K562 (cell line): ENCODE results near the gene COQ8A. TPM values are rescaled to one million over a fixed set of nuclear protein-coding genes. Genes with fewer than 3 reads are reported as not detected.

Experiments
- ATAC-seq: fragments of 200-7000 bp; cut with Tn5 transposase; 3 replicates; pipeline ENCODE4 v1.9.1; 2020; ENCODE audit warnings: moderate library complexity
- BruUV-seq: library from RNA; stranded (reverse); fragments of 400-500 nt; replicated peaks from 2 replicates; lab custom pipeline; 2021; lab: Mats Ljungman, UMichigan
- CTCF ChIA-PET: fragments of 300-600 bp; formaldehyde crosslinking; extraction: SDS; loops from one replicate; lab custom pipeline; 2021; ENCODE audit warnings: low intra/inter-chr PET ratio; lab: Yijun Ruan, JAX
- POLR2A ChIA-PET: fragments of 300-600, 350-650 bp; sonication (Branson Sonifier 250); formaldehyde crosslinking; extraction: SDS; loops from one replicate; lab custom pipeline; 2021; ENCODE audit warnings: antibody characterized with exemption, inconsistent platforms; lab: Yijun Ruan, JAX
- DNase-seq, 4 experiments: peaks; one replicate each; pipeline versions ENCODE4 v3.0.0 to v3.0.0-alpha.2; 2011 to 2018; ENCODE audit warnings: low spot score in 3 of 4, mixed read lengths in 3 of 4; ENCODE audit errors: extremely low read depth in 1 of 4
- FAIRE-seq: peaks from 2 replicates; lab custom pipeline; 2011; peaks lifted over from hg19 to GRCh38; lab: Jason Lieb, UNC
- H2AFZ ChIP-seq: 2 replicates; pipeline ENCODE4 v1.6.0; 2011; ENCODE audit warnings: low read depth, low read length, control low read depth, inconsistent platforms
- H3K27ac ChIP-seq: fragments of 200-600 bp; 3 replicates; pipeline ENCODE4 v1.8.0; 2011; ENCODE audit warnings: low read depth, mild to moderate bottlenecking, control low read depth, inconsistent platforms, low read length, moderate library complexity, mixed read lengths; ENCODE audit errors: extremely low read depth
- H3K27me3 ChIP-seq, 2 experiments: fragments of 300-600 bp in 1 of 2; 2 replicates in 1 of 2; 3 replicates in 1 of 2; pipeline versions ENCODE4 v1.6.0 to v1.8.0; 2011; ENCODE audit warnings: inconsistent platforms in 2 of 2, low read length in 2 of 2, mild to moderate bottlenecking in 1 of 2, mixed read lengths in 1 of 2, moderate library complexity in 1 of 2; ENCODE audit not compliant: control insufficient read depth in 2 of 2, insufficient read depth in 2 of 2
- H3K36me3 ChIP-seq: fragments of 300-600 bp; 3 replicates; pipeline ENCODE4 v1.8.0; 2011; ENCODE audit warnings: mild to moderate bottlenecking, low read length, inconsistent platforms; ENCODE audit not compliant: control insufficient read depth, insufficient read depth
- H3K4me1 ChIP-seq, 2 experiments: fragments of 200-600 bp in 1 of 2; replicated peaks in 1 of 2; 2 replicates in 1 of 2; 3 replicates in 1 of 2; pipeline versions ENCODE4 v1.5.1 to v1.8.0; 2011; ENCODE audit warnings: inconsistent platforms in 2 of 2, low read length in 2 of 2, mild to moderate bottlenecking in 1 of 2, mixed read lengths in 1 of 2, moderate library complexity in 1 of 2; ENCODE audit not compliant: control insufficient read depth in 2 of 2, insufficient read depth in 2 of 2
- H3K4me2 ChIP-seq: 2 replicates; pipeline ENCODE4 v1.6.1; 2011; ENCODE audit warnings: low read length, control low read depth, inconsistent platforms, mixed read lengths; ENCODE audit not compliant: insufficient read depth
- H3K4me3 ChIP-seq: fragments of 200-600 bp; sonication (generic), shearing (Covaris generic); 2 replicates; pipeline ENCODE4 v1.5.1; 2016; ENCODE audit warnings: control low read depth, inconsistent platforms
- H3K79me2 ChIP-seq: fragments of 200-600 bp; 3 replicates; pipeline ENCODE4 v1.8.0; 2011; ENCODE audit warnings: low read length, inconsistent platforms; ENCODE audit not compliant: control insufficient read depth, insufficient read depth
- H3K9ac ChIP-seq, 2 experiments: 2 replicates each; pipeline versions ENCODE4 v1.6.0 to v1.6.1; 2011; ENCODE audit warnings: low read depth in 2 of 2, low read length in 2 of 2, control low read depth in 1 of 2, inconsistent platforms in 1 of 2, mild to moderate bottlenecking in 1 of 2, mixed read lengths in 1 of 2; ENCODE audit not compliant: insufficient read depth in 1 of 2
- H3K9me1 ChIP-seq: one replicate; pipeline ENCODE4 v1.6.0; 2011; ENCODE audit warnings: inconsistent platforms, mild to moderate bottlenecking, low read length, moderate library complexity; ENCODE audit not compliant: control insufficient read depth, insufficient read depth
- H3K9me3 ChIP-seq: replicated peaks from 2 replicates; pipeline ENCODE4 v1.5.1; 2011; ENCODE audit warnings: low read depth, low read length, inconsistent platforms; ENCODE audit not compliant: control insufficient read depth, insufficient read depth
- H4K20me1 ChIP-seq: replicated peaks from 2 replicates; pipeline ENCODE4 v1.6.1; 2011; ENCODE audit warnings: low read length, inconsistent platforms, mixed read lengths; ENCODE audit not compliant: control insufficient read depth, insufficient read depth
- BHLHE40 ChIP-seq: IDR thresholded peaks from 2 replicates; pipeline ENCODE4 v1.6.1; 2011; ENCODE audit warnings: low read length, improper control_type of control experiment
- BRCA1 ChIP-seq, 2 experiments: fragments of 450-650 bp in 1 of 2; sonication (generic) in 1 of 2; formaldehyde crosslinking in 1 of 2; IDR thresholded peaks; 2 replicates each; pipeline versions ENCODE4 v1.5.0 to v1.6.1; 2017 to 2020; ENCODE audit warnings: mild to moderate bottlenecking in 1 of 2, missing genetic modification reagents in 1 of 2
- BRD4 ChIP-seq: fragments of 200-600 bp; sonication (generic); IDR thresholded peaks from 2 replicates; pipeline ENCODE4 v1.6.1; 2017; ENCODE audit warnings: inconsistent platforms
- CEBPB ChIP-seq: fragments of 450-650 bp; IDR thresholded peaks from 2 replicates; pipeline ENCODE4 v1.6.1; 2016; ENCODE audit warnings: missing genetic modification characterization, missing compliant biosample characterization
- CHD4 ChIP-seq: fragments of 200-600 bp; sonication (generic); IDR thresholded peaks from 3 replicates; pipeline ENCODE4 v1.6.1; 2012; ENCODE audit warnings: low read depth, mild to moderate bottlenecking, mixed read lengths, low read length, inconsistent platforms; ENCODE audit not compliant: insufficient read depth, insufficient replicate concordance, poor library complexity, severe bottlenecking
- COPS2 ChIP-seq: fragments of 450-650 bp; conservative IDR thresholded peaks from 2 replicates; pipeline ENCODE4 v1.6.1; 2016; ENCODE audit warnings: mild to moderate bottlenecking, moderate library complexity
- FOXJ3 ChIP-seq: sonication (generic); formaldehyde crosslinking; IDR thresholded peaks from 2 replicates; pipeline ENCODE4 v1.4.0; 2020; ENCODE audit warnings: mild to moderate bottlenecking, missing genetic modification reagents
- HMG20A ChIP-seq: fragments of 450-650 bp; formaldehyde crosslinking; conservative IDR thresholded peaks from 2 replicates; pipeline ENCODE4 v1.4.0; 2020; ENCODE audit warnings: mild to moderate bottlenecking, mixed read lengths
- HSF4 ChIP-seq: fragments of 250-450 bp; sonication (Bioruptor Pico); IDR thresholded peaks from 2 replicates; pipeline ENCODE4 v2.1.2; 2022; ENCODE audit warnings: mild to moderate bottlenecking, moderate library complexity, borderline replicate concordance
- NRF1 ChIP-seq, 2 experiments: fragments of 450-650 bp; IDR thresholded peaks in 1 of 2; conservative IDR thresholded peaks in 1 of 2; 2 replicates each; pipeline ENCODE4 v1.6.1; 2014; ENCODE audit warnings: mild to moderate bottlenecking in 2 of 2
- PYGO2 ChIP-seq: fragments of 450-650 bp; IDR thresholded peaks from 2 replicates; pipeline ENCODE4 v1.6.1; 2016; ENCODE audit warnings: mild to moderate bottlenecking, missing genetic modification characterization, moderate library complexity, missing compliant biosample characterization
- RAD51 ChIP-seq: fragments of 450-650 bp; IDR thresholded peaks from 2 replicates; pipeline ENCODE4 v1.7.1; 2016; ENCODE audit warnings: low read depth, mild to moderate bottlenecking, borderline replicate concordance
- TBP ChIP-seq: optimal IDR thresholded peaks from 2 replicates; pipeline ENCODE3; 2011; ENCODE audit warnings: low read depth, low read length, improper control_type of control experiment
- TGIF2 ChIP-seq: sonication (generic); formaldehyde crosslinking; IDR thresholded peaks from 2 replicates; pipeline ENCODE4 v1.8.1; 2022; ENCODE audit warnings: mild to moderate bottlenecking, missing genetic modification reagents, moderate library complexity
- ZBTB34 ChIP-seq: fragments of 250-450 bp; sonication (Bioruptor Pico); IDR thresholded peaks from 2 replicates; pipeline ENCODE4 v1.8.0; 2021; ENCODE audit warnings: mild to moderate bottlenecking, moderate library complexity
- ZKSCAN3 ChIP-seq: fragments of 250-450 bp; sonication (Bioruptor Pico); IDR thresholded peaks from 2 replicates; pipeline ENCODE4 v1.4.0; 2020
- WGBS: fragments of 100-300 bp; shearing (Covaris generic); methylation state at CpG from one replicate; pipeline ENCODE4 v1.1.6; 2016; ENCODE audit warnings: low coverage, mixed read lengths; ENCODE audit not compliant: insufficient coverage; ENCODE audit errors: missing lambda C conversion rate; 5-methylcytosine and 5-hydroxymethylcytosine counted together
- in situ Hi-C: fragments of 300-500 bp; cut with MboI; formaldehyde crosslinking; loops from 4 replicates; pipeline ENCODE4 v1.15.0; 2018; ENCODE audit warnings: inconsistent platforms, mixed read lengths
- intact Hi-C: fragments of 100-400 bp; cut with micrococcal nuclease; formaldehyde crosslinking; loops from 2 replicates; pipeline ENCODE4 v1.14.2; 2022
- polyA plus RNA-seq, 8 experiments: library from polyadenylated mRNA; depleted of rRNA in 4 of 8; stranded (reverse) in 5 of 8; unstranded in 3 of 8; fragments of >200 nt; fragmentation: Nextera tagmentation in 2 of 8; fragmentation: Illumina TruSeq in 1 of 8; extraction: Ambion mirVana in 2 of 8; extraction: Trizol in 1 of 8; gene quantifications; 2 replicates each; pipeline versions ENCODE4 v1.2.1 to v1.2.3, GENCODE V29; 2011 to 2014; ENCODE audit warnings: inconsistent platforms in 1 of 8, missing spikeins in 1 of 8
- total RNA-seq, 7 experiments: library from RNA; depleted of rRNA in 6 of 7; stranded (reverse); fragments of >200 nt in 6 of 7; fragmentation: Illumina TruSeq in 2 of 7; extraction: Trizol in 2 of 7; gene quantifications; 2 replicates each; pipeline versions ENCODE4 v1.2.1 to v1.2.3, GENCODE V29; 2011 to 2021; ENCODE audit warnings: low replicate concordance in 1 of 7
- TF ChIP-seq, protein P1 (sequence below): fragments of 450-650 bp; IDR thresholded peaks from 2 replicates; pipeline ENCODE4 v1.6.1; 2014; ENCODE audit warnings: low read depth, mild to moderate bottlenecking, moderate library complexity, borderline replicate concordance
- TF ChIP-seq, protein P2 (sequence below): sonication (generic); formaldehyde crosslinking; IDR thresholded peaks from 2 replicates; pipeline ENCODE4 v1.8.1; 2022; ENCODE audit warnings: missing genetic modification reagents

Gene COQ8A
- total and polyA plus RNA-seq, 9 of the 15 experiments (the other 6 are each of a cell fraction or from before 2014, with no cell fraction given), result 2.6 to 54.3 (median 32.4) TPM

DNA sequence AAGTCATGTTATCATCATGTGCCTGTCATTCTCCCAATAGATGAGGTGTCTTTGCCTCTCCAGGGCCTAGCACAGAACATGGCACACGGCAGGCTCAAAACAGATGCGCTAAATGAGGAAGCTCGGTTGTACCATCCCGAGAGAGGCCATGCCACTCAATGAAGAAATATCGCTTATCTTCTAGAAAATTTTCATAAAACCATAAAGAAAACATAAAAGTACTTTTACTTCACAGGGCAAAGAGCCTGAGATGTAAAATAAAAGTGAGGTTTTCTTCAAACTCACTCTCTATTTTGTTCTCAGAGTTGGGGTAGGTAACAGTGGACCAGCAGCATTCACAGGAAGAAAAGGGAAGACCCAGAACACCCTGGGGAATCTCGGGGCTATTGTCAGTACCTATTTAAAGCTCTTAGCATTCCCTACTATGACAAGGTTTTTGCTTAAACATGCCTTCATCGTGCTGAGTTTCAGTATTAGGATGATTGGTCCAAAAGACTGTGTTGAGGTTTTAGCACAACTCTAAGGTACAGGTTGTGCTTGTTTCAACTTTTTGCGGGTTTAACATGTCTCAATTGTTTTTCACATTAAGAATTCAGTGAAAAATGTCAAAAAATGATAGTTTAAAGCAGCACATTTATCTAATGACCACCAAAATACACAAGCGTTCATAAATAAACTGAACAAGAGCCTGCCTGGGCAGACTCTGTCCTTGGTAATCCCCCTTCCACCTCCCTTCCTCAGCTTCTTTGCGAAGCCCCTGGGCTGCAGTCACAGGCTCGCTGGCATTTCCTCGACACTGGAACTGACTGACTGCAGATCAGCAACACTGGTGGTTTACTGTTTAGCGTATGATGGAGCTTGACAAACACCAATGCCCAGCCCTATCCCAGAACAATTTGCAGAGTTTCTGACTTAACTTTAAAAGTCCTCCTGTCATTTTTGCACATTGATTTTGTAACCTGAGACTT is 55.6 kb downstream of the COQ8A start:
- no TSS peak for BruUV-seq
- H3K9me3 ChIP-seq, result no peaks in the 10 kb centered on the region
- ChIA-PET CTCF (no interaction called here), POLR2A (interaction anchor here (0.7 to 1.8 kb wide), 2 partner anchors 8 to 113 kb away, joined by 3 to 5 read pairs; no protein-coding TSS in a partner anchor)
- peaks cover 6 to 11% of the 10 kb centered on the region in 2 experiments for H3K4me1 ChIP-seq
- H3K9ac ChIP-seq, result no peak overlapping the region
- H2AFZ ChIP-seq, result no peak overlapping the region
- H3K9me1 ChIP-seq, result peaks cover 3% of the 10 kb centered on the region
- no peak overlapping the region for H3K27ac ChIP-seq
- H3K4me2 ChIP-seq, result no peak overlapping the region
- 85% methylated on average over 13 of the region's 13 CpGs for WGBS
- H3K27me3 ChIP-seq, result no peaks in the 10 kb centered on the region
- H3K79me2 ChIP-seq, result no peaks in the 10 kb centered on the region
- H3K4me3 ChIP-seq, result no peak overlapping the region
- intact Hi-C loops, result no loop called here
- no peaks in the 10 kb centered on the region for H4K20me1 ChIP-seq
- FAIRE-seq, result no peak
- in situ Hi-C loops, result no loop called here
- DNase-seq, result no peak
- H3K36me3 ChIP-seq, result peaks cover 40% of the 10 kb centered on the region; the same call in 1 of the 3 replicates
- no peak for ATAC-seq
- TF ChIP-seq RAD51, result no peak
- no peak for TF ChIP-seq FOXJ3 (CRISPR knock-in tag)
- TF ChIP-seq TBP, result no peak
- no peak for TF ChIP-seq BRCA1 (IDR thresholded peaks at IDR 0.05)
- TF ChIP-seq BRCA1 (CRISPR knock-in tag; IDR thresholded peaks at IDR 0.05), result no peak
- TF ChIP-seq CEBPB, result no peak
- TF ChIP-seq HSF4 (CRISPR knock-in tag), result no peak
- TF ChIP-seq NRF1 (conservative IDR thresholded peaks at IDR 0.05 in 1 of 2, IDR thresholded peaks at IDR 0.05 in 1 of 2), result no peak
- no peak for TF ChIP-seq HMG20A (CRISPR knock-in tag)
- no peak for TF ChIP-seq BRD4
- TF ChIP-seq TGIF2 (CRISPR knock-in tag), result no peak
- TF ChIP-seq BHLHE40, result no peak
- TF ChIP-seq COPS2, result no peak
- TF ChIP-seq, protein P1, sequence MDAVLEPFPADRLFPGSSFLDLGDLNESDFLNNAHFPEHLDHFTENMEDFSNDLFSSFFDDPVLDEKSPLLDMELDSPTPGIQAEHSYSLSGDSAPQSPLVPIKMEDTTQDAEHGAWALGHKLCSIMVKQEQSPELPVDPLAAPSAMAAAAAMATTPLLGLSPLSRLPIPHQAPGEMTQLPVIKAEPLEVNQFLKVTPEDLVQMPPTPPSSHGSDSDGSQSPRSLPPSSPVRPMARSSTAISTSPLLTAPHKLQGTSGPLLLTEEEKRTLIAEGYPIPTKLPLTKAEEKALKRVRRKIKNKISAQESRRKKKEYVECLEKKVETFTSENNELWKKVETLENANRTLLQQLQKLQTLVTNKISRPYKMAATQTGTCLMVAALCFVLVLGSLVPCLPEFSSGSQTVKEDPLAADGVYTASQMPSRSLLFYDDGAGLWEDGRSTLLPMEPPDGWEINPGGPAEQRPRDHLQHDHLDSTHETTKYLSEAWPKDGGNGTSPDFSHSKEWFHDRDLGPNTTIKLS, result no peak
- TF ChIP-seq ZKSCAN3 (CRISPR knock-in tag), result no peak
- no peak for TF ChIP-seq PYGO2 (tag)
- TF ChIP-seq, protein P2, sequence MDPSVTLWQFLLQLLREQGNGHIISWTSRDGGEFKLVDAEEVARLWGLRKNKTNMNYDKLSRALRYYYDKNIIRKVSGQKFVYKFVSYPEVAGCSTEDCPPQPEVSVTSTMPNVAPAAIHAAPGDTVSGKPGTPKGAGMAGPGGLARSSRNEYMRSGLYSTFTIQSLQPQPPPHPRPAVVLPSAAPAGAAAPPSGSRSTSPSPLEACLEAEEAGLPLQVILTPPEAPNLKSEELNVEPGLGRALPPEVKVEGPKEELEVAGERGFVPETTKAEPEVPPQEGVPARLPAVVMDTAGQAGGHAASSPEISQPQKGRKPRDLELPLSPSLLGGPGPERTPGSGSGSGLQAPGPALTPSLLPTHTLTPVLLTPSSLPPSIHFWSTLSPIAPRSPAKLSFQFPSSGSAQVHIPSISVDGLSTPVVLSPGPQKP (CRISPR knock-in tag), result no peak
- no peak for TF ChIP-seq CHD4
- no peak for TF ChIP-seq ZBTB34
